Esophagus muscularis mucosa (tissue), 4 donors: ENCODE data around the gene RNF5. TPM values are rescaled to one million over a fixed set of nuclear protein-coding genes. Genes with fewer than 3 reads are reported as not detected.

Experiments used
- DNase-seq: peaks from one replicate; pipeline ENCODE4 v3.0.0-alpha.2; 2017; ENCODE audit errors: extremely low spot score
- H3K27ac ChIP-seq, 4 donors: fragments of 200-600 bp; sonication (generic); replicated peaks in 1 of 4; 1 replicate in 3 of 4; 2 replicates in 1 of 4; pipeline ENCODE4 v1.5.1; 2016 to 2019; ENCODE audit warnings: mild to moderate bottlenecking in 1 of 4
- H3K27me3 ChIP-seq, 4 donors: fragments of 200-600 bp; sonication (generic); one replicate each; pipeline versions ENCODE4 v1.5.1 to v1.6.0; 2016 to 2019
- H3K36me3 ChIP-seq, 4 donors: fragments of 200-600 bp; sonication (generic); one replicate each; pipeline ENCODE4 v1.5.1; 2016 to 2019
- H3K4me1 ChIP-seq, 4 donors: fragments of 200-600 bp; sonication (generic); one replicate each; pipeline ENCODE4 v1.5.1; 2016 to 2019
- H3K4me3 ChIP-seq, 4 donors: fragments of 200-600 bp; sonication (generic); 1 replicate in 2 of 4; 2 replicates in 2 of 4; pipeline ENCODE4 v1.5.1; 2016 to 2019; ENCODE audit warnings: mild to moderate bottlenecking in 4 of 4, moderate library complexity in 1 of 4
- H3K9me3 ChIP-seq, 4 donors: fragments of 200-600 bp; sonication (generic); 1 replicate in 3 of 4; 2 replicates in 1 of 4; pipeline ENCODE4 v1.5.1; 2016 to 2019
- CTCF ChIP-seq, 3 experiments: fragments of 200-600 bp in 2 of 3; fragments of 450-650 bp in 1 of 3; sonication (generic) in 2 of 3; IDR thresholded peaks; one replicate each; pipeline ENCODE4 v1.5.1; 2017 to 2019; ENCODE audit warnings: antibody characterized with exemption in 3 of 3, mild to moderate bottlenecking in 2 of 3, moderate library complexity in 1 of 3
- EP300 ChIP-seq: sonication (generic); formaldehyde crosslinking; IDR thresholded peaks from one replicate; pipeline ENCODE4 v1.6.1; 2017; ENCODE audit warnings: antibody characterized with exemption
- POLR2A ChIP-seq: fragments of 450-650 bp; IDR thresholded peaks from one replicate; pipeline ENCODE4 v1.6.1; 2017; ENCODE audit warnings: antibody characterized with exemption, moderate library complexity, mild to moderate bottlenecking, low read depth
- POLR2AphosphoS5 ChIP-seq, 2 donors: sonication (generic); formaldehyde crosslinking; IDR thresholded peaks; one replicate each; pipeline ENCODE4 v1.6.1; 2017; ENCODE audit warnings: antibody characterized with exemption in 2 of 2
- WGBS: methylation state at CpG from one replicate; pipeline ENCODE4 v1.1.5; 2018; 5-methylcytosine and 5-hydroxymethylcytosine counted together
- intact Hi-C: fragments of 100-400 bp; cut with DNase I; formaldehyde crosslinking; loops from one replicate; pipeline ENCODE4 v1.15.1; 2023
- total RNA-seq, 4 donors: library from RNA; depleted of rRNA; stranded (reverse); fragments of >200 nt; gene quantifications; one replicate each; pipeline versions ENCODE4 v1.1.0 to v1.2.1, GENCODE V29; 2016

RNF5 gene
- total RNA-seq, 4 donors from 2014 or later, result 76.2 to 91.4 (median 88.5) TPM

- Histone ChIP-seq H3K9me3 (no peaks in the 10 kb centered on the region), H3K4me3 (peak overlapping the region; percentile 66 to 92 (median 84)), H3K4me1 (peaks cover 70 to 83% (median 80%) of the 10 kb centered on the region in 4 donors), H3K27me3 (no peaks in the 10 kb centered on the region), H3K36me3 (peaks cover 16 to 24% (median 22%) of the 10 kb centered on the region in 4 donors), H3K27ac (peak overlapping the region; percentile 90 to 99 (median 98))
- intact Hi-C loops, result no loop called here
- DNase-seq, result no peak
- WGBS, result 4% methylated on average over 6 of the region's 10 CpGs
- no peak for TF ChIP-seq POLR2A
- no peak for TF ChIP-seq EP300
- TF ChIP-seq POLR2AphosphoS5 (IDR thresholded peaks at IDR 0.05), result no peak
- TF ChIP-seq CTCF (IDR thresholded peaks at IDR 0.05), result peak in 1 of 3 experiments; percentile 3
Observed at GRCh38 chr6:32189069-32189741, 11.0 kb downstream of the RNF5 start.

- intact Hi-C loops, result no loop called here
- Histone ChIP-seq H3K9me3 (no peaks in the 10 kb centered on the region), H3K27ac (peak overlapping the region; percentile 90 to 99 (median 98)), H3K27me3 (no peaks in the 10 kb centered on the region), H3K36me3 (peaks cover 16 to 24% (median 21%) of the 10 kb centered on the region in 4 donors), H3K4me3 (peak overlapping the region; percentile 66 to 92 (median 84)), H3K4me1 (peaks cover 70 to 83% (median 80%) of the 10 kb centered on the region in 4 donors)
- no peak for DNase-seq
- TF ChIP-seq EP300 (no peak), CTCF (IDR thresholded peaks at IDR 0.05) (no peak), POLR2A (no peak), POLR2AphosphoS5 (IDR thresholded peaks at IDR 0.05) (no peak)
- WGBS, result no CpG with 5 or more reads among the region's 23 CpGs
Observed at GRCh38 chr6:32189742-32190053, 11.5 kb downstream of the RNF5 start.

GRCh38 chr6:32190054-32190851 lies 12.0 kb downstream of the RNF5 start, which contains the start of gene PBX2:
TSS of gene PBX2 (minus strand) at chr6:32190202. CDS start at chr6:32189915, 287 bp downstream.
- H3K4me1 ChIP-seq, result peaks cover 72 to 84% (median 80%) of the 10 kb centered on the region in 4 donors
- peaks cover 16 to 24% (median 21%) of the 10 kb centered on the region in 4 donors for H3K36me3 ChIP-seq
- TF ChIP-seq POLR2AphosphoS5 (IDR thresholded peaks at IDR 0.05) (peak; percentile 85 to 89), CTCF (IDR thresholded peaks at IDR 0.05) (no peak), POLR2A (peak; percentile 57)
- WGBS, result 1% methylated on average over 21 of the region's 23 CpGs
- no peaks in the 10 kb centered on the region for H3K27me3 ChIP-seq
- peak within 1 kb of the TSS; percentile 66 to 92 (median 84) for H3K4me3 ChIP-seq
- H3K9me3 ChIP-seq, result no peaks in the 10 kb centered on the region
- H3K27ac ChIP-seq, result peak within 1 kb of the TSS; percentile 90 to 99 (median 98)
- peak; percentile 98 for DNase-seq
- intact Hi-C loops, result no loop called here

GRCh38 chr6:32190911-32191677 lies 12.9 kb downstream of the RNF5 start:
- H3K27ac ChIP-seq, result peak overlapping the region; percentile 90 to 99 (median 98)
- H3K4me1 ChIP-seq, result peaks cover 69 to 80% (median 76%) of the 10 kb centered on the region in 4 donors
- peak overlapping the region; percentile 66 to 92 (median 84) for H3K4me3 ChIP-seq
- H3K36me3 ChIP-seq, result peaks cover 16 to 21% (median 20%) of the 10 kb centered on the region in 4 donors
- no peak for DNase-seq
- no peaks in the 10 kb centered on the region for H3K27me3 ChIP-seq
- TF ChIP-seq POLR2AphosphoS5 (IDR thresholded peaks at IDR 0.05) (no peak), POLR2A (no peak), CTCF (IDR thresholded peaks at IDR 0.05) (no peak), EP300 (no peak)
- no peaks in the 10 kb centered on the region for H3K9me3 ChIP-seq
- 87% methylated on average over 6 of the region's 8 CpGs for WGBS
- intact Hi-C loops, result no loop called here
